ENCODE measurements around the gene SNAI1.

DNA sequence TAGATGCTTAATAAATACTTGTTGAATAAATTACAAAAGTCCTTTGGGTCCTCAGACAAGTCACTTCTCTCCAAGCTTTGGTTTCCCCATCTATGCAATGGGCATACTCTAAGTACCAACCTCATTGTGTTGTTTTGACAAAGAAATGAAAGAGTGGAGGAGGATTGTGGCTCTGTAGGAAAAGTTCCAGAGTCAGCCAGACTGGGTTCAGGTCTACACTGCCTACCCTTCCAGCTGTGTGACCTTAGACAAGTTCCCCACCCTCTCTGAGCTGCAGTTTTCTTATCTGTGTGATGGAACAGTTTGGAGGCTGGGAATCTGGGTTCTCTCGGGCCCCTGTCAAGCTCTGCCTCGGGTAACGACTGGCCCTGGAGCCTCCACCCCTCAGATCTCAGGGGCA, 53.9 kb downstream of the SNAI1 start:
- TF ChIP-seq CTCF (conservative IDR thresholded peaks at IDR 0.05 in 1 of 2, IDR thresholded peaks at IDR 0.05 in 1 of 2; ENCODE audit: low read depth in 1 of 2, low read length in 2 of 2) (no peak), EZH2 (IDR thresholded peaks at IDR 0.05; ENCODE audit: low read length, missing control alignments) (no peak)
